ENCODE measurements around the gene P2RY2. TPM values are rescaled to one million over a fixed set of nuclear protein-coding genes. Genes with fewer than 3 reads are reported as not detected.
"Not testable (repeated sequence)": the region's sequence is repeated elsewhere in the genome, so short reads cannot be mapped to it uniquely, and the experiment has no call there.

The P2RY2 gene
- total and polyA plus RNA-seq, 9 of the 15 experiments (the other 6 are each of a cell fraction or from before 2014, with no cell fraction given): not detected

DNA sequence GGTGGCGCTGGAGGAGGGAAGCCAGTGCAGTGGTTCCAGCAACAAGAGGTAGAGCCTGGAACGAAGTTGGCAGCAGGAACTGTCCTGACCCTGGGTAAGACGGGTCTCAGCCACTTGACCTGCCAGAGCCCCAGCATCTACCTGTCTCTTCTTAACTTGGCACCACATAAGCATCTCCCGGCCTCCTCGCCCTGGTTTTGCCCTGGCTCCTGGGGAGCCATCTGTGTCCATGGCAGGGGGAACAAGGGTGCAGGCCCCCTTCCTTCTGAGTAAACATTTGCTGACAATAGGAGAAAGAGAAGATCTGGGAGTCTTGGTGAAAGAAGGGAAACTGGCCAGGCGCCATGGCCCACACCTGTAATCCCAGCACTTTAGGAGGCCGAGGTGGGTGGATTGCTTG, 12.8 kb downstream of the P2RY2 start:
- no peaks in the 10 kb centered on the region for H3K9me3 ChIP-seq (replicated peaks; ENCODE audit: control insufficient read depth, insufficient read depth, low read depth, low read length)
- no peak overlapping the region for H3K27ac ChIP-seq (ENCODE audit: extremely low read depth, low read depth, low read length)
- no peak for ATAC-seq
- CTCF ChIA-PET (ENCODE audit: low intra/inter-chr PET ratio): interaction anchor here (0.7 kb wide), 1 partner anchor 1866 kb away, joined by 3 read pairs; no protein-coding TSS in a partner anchor
- intact Hi-C loops (cut with micrococcal nuclease): no loop called here
- no peak overlapping the region for H3K4me3 ChIP-seq
- no TSS peak for BruUV-seq (replicated peaks)
- no peaks in the 10 kb centered on the region for H3K79me2 ChIP-seq (ENCODE audit: control insufficient read depth, insufficient read depth, low read length)
- 3% methylated on average over 4 of the region's 7 CpGs for WGBS (ENCODE audit: insufficient coverage, low coverage, missing lambda C conversion rate)
- DNase-seq (ENCODE audit: extremely low read depth in 1 of 4, low spot score in 3 of 4): no peak
- H3K27me3 ChIP-seq (ENCODE audit: control insufficient read depth in 2 of 2, insufficient read depth in 2 of 2, low read length in 2 of 2): peaks cover 8 to 75% of the 10 kb centered on the region in 2 experiments; a peak in 4 of 5 replicates
- H4K20me1 ChIP-seq (replicated peaks; ENCODE audit: control insufficient read depth, insufficient read depth, low read length): no peaks in the 10 kb centered on the region; the same call in 1 of the 2 replicates
- no peak for FAIRE-seq
- in situ Hi-C loops (cut with MboI): no loop called here
- no peaks in the 10 kb centered on the region for H3K36me3 ChIP-seq (ENCODE audit: control insufficient read depth, insufficient read depth, low read length)
- H3K9ac ChIP-seq (ENCODE audit: insufficient read depth in 1 of 2, low read depth in 2 of 2, low read length in 2 of 2): no peak overlapping the region
- POLR2A ChIA-PET: interaction anchor here (0.5 kb wide), 1 partner anchor 548 kb away, joined by 3 read pairs; no protein-coding TSS in a partner anchor
- no peaks in the 10 kb centered on the region for H3K9me1 ChIP-seq (ENCODE audit: control insufficient read depth, insufficient read depth, low read length)
- H2AFZ ChIP-seq (ENCODE audit: low read depth, low read length): no peak overlapping the region
- TF ChIP-seq EHMT2 (IDR thresholded peaks at IDR 0.05) (no peak), SMC3 (conservative IDR thresholded peaks at IDR 0.05; ENCODE audit: insufficient read depth, low read depth, low read length) (no peak), ARID1B (IDR thresholded peaks at IDR 0.05) (no peak), MCM5 (IDR thresholded peaks at IDR 0.05; ENCODE audit: low read depth) (no peak)
- TF ChIP-seq, protein P1, sequence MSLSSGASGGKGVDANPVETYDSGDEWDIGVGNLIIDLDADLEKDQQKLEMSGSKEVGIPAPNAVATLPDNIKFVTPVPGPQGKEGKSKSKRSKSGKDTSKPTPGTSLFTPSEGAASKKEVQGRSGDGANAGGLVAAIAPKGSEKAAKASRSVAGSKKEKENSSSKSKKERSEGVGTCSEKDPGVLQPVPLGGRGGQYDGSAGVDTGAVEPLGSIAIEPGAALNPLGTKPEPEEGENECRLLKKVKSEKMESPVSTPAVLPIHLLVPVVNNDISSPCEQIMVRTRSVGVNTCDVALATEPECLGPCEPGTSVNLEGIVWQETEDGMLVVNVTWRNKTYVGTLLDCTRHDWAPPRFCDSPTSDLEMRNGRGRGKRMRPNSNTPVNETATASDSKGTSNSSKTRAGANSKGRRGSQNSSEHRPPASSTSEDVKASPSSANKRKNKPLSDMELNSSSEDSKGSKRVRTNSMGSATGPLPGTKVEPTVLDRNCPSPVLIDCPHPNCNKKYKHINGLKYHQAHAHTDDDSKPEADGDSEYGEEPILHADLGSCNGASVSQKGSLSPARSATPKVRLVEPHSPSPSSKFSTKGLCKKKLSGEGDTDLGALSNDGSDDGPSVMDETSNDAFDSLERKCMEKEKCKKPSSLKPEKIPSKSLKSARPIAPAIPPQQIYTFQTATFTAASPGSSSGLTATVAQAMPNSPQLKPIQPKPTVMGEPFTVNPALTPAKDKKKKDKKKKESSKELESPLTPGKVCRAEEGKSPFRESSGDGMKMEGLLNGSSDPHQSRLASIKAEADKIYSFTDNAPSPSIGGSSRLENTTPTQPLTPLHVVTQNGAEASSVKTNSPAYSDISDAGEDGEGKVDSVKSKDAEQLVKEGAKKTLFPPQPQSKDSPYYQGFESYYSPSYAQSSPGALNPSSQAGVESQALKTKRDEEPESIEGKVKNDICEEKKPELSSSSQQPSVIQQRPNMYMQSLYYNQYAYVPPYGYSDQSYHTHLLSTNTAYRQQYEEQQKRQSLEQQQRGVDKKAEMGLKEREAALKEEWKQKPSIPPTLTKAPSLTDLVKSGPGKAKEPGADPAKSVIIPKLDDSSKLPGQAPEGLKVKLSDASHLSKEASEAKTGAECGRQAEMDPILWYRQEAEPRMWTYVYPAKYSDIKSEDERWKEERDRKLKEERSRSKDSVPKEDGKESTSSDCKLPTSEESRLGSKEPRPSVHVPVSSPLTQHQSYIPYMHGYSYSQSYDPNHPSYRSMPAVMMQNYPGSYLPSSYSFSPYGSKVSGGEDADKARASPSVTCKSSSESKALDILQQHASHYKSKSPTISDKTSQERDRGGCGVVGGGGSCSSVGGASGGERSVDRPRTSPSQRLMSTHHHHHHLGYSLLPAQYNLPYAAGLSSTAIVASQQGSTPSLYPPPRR (CRISPR knock-in tag; IDR thresholded peaks at IDR 0.05; ENCODE audit: borderline replicate concordance): no peak
- TF ChIP-seq, protein P2, sequence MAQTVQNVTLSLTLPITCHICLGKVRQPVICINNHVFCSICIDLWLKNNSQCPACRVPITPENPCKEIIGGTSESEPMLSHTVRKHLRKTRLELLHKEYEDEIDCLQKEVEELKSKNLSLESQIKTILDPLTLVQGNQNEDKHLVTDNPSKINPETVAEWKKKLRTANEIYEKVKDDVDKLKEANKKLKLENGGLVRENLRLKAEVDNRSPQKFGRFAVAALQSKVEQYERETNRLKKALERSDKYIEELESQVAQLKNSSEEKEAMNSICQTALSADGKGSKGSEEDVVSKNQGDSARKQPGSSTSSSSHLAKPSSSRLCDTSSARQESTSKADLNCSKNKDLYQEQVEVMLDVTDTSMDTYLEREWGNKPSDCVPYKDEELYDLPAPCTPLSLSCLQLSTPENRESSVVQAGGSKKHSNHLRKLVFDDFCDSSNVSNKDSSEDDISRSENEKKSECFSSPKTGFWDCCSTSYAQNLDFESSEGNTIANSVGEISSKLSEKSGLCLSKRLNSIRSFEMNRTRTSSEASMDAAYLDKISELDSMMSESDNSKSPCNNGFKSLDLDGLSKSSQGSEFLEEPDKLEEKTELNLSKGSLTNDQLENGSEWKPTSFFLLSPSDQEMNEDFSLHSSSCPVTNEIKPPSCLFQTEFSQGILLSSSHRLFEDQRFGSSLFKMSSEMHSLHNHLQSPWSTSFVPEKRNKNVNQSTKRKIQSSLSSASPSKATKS (CRISPR knock-in tag; IDR thresholded peaks at IDR 0.05): no peak
- TF ChIP-seq, protein P3, sequence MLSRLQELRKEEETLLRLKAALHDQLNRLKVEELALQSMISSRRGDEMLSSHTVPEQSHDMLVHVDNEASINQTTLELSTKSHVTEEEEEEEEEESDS (CRISPR knock-in tag; IDR thresholded peaks at IDR 0.05): no peak
- H3K4me2 ChIP-seq (ENCODE audit: insufficient read depth, low read length): no peak overlapping the region
- H3K4me1 ChIP-seq (replicated peaks in 1 of 2; ENCODE audit: control insufficient read depth in 2 of 2, insufficient read depth in 2 of 2, low read length in 2 of 2): peaks cover 0 to 12% of the 10 kb centered on the region in 2 experiments; a peak in 2 of 5 replicates

DNA sequence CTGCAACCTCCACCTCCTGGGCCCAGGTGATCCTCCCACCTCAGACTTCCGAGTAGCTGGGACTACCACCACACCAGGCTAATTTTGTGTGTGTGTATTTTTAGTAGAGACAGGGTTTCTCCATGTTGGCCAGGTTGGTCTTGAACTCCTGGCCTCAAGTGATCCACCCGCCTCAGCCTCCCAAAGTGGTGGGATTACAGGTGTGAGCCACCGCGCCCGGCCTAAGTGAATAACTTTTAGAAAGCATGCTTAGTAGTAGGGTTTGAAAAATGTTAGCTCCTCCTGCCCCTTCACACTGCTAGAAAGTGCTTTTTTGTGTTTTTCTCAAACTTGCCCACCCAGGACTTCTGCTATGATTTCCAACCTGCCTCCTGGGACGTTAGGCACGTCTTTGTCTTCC, 14.4 kb downstream of the P2RY2 start:
- H2AFZ ChIP-seq (ENCODE audit: low read depth, low read length); ATAC-seq; in situ Hi-C loops (cut with MboI); H4K20me1 ChIP-seq (replicated peaks; ENCODE audit: control insufficient read depth, insufficient read depth, low read length); H3K27ac ChIP-seq (ENCODE audit: extremely low read depth, low read depth, low read length); H3K36me3 ChIP-seq (ENCODE audit: control insufficient read depth, insufficient read depth, low read length); intact Hi-C loops (cut with micrococcal nuclease); H3K9me3 ChIP-seq (replicated peaks; ENCODE audit: control insufficient read depth, insufficient read depth, low read depth, low read length); DNase-seq (ENCODE audit: extremely low read depth in 1 of 4, low spot score in 3 of 4); FAIRE-seq; H3K9ac ChIP-seq (ENCODE audit: insufficient read depth in 1 of 2, low read depth in 2 of 2, low read length in 2 of 2); CTCF ChIA-PET (ENCODE audit: low intra/inter-chr PET ratio); H3K9me1 ChIP-seq (ENCODE audit: control insufficient read depth, insufficient read depth, low read length); BruUV-seq (replicated peaks); H3K79me2 ChIP-seq (ENCODE audit: control insufficient read depth, insufficient read depth, low read length); H3K4me2 ChIP-seq (ENCODE audit: insufficient read depth, low read length); H3K4me3 ChIP-seq; POLR2A ChIA-PET: not testable (repeated sequence)
- WGBS (ENCODE audit: insufficient coverage, low coverage, missing lambda C conversion rate): 11% methylated on average over 6 of the region's 7 CpGs
- peaks cover 6 to 68% of the 10 kb centered on the region in 2 experiments; a peak in 3 of 5 replicates for H3K27me3 ChIP-seq (ENCODE audit: control insufficient read depth in 2 of 2, insufficient read depth in 2 of 2, low read length in 2 of 2)
- H3K4me1 ChIP-seq (replicated peaks in 1 of 2; ENCODE audit: control insufficient read depth in 2 of 2, insufficient read depth in 2 of 2, low read length in 2 of 2): peaks cover 0 to 12% of the 10 kb centered on the region in 2 experiments; a peak in 2 of 5 replicates

Measured in K562 (cell line).